NT2/D1 (cell line): Measurements from ENCODE around the gene PTPRN2.

Experiments
- DNase-seq: peaks from one replicate; pipeline ENCODE4 v3.0.0-alpha.2; 2011; ENCODE audit warnings: low read depth, low spot score
- H3K27me3 ChIP-seq: 2 replicates; pipeline ENCODE4 v1.6.0; 2011; ENCODE audit warnings: mild to moderate bottlenecking; ENCODE audit not compliant: insufficient read length, insufficient read depth
- H3K36me3 ChIP-seq: 2 replicates; pipeline ENCODE4 v1.6.1; 2011; ENCODE audit warnings: mild to moderate bottlenecking, low read length, mixed read lengths; ENCODE audit not compliant: insufficient read depth, insufficient read length
- H3K4me1 ChIP-seq: 2 replicates; pipeline ENCODE4 v1.5.1; 2011; ENCODE audit not compliant: insufficient read depth, insufficient read length
- H3K4me3 ChIP-seq: 2 replicates; pipeline ENCODE4 v1.5.1; 2011; ENCODE audit warnings: low read depth; ENCODE audit not compliant: insufficient read length
- H3K9ac ChIP-seq: 2 replicates; pipeline ENCODE4 v1.6.0; 2011; ENCODE audit warnings: low read depth; ENCODE audit not compliant: insufficient read length
- H3K9me3 ChIP-seq: 2 replicates; pipeline ENCODE4 v1.5.1; 2011; ENCODE audit warnings: mild to moderate bottlenecking, low read length; ENCODE audit not compliant: insufficient read depth
- SUZ12 ChIP-seq: IDR thresholded peaks from 2 replicates; pipeline ENCODE4 v1.6.1; 2011; ENCODE audit not compliant: insufficient read length, insufficient read depth; ENCODE audit errors: extremely low read depth
- YY1 ChIP-seq: IDR thresholded peaks from 2 replicates; pipeline ENCODE4 v1.6.1; 2011; ENCODE audit not compliant: insufficient read length, insufficient read depth
- ZNF274 ChIP-seq: IDR thresholded peaks from 2 replicates; pipeline ENCODE4 v1.6.1; 2011; ENCODE audit warnings: mild to moderate bottlenecking, low read depth, low read length

The PTPRN2 gene

GRCh38 chr7:158056761-158057160 is 530.9 kb downstream of the PTPRN2 start:
- peaks cover 9% of the 10 kb centered on the region; the same call in 1 of the 2 replicates for H3K9me3 ChIP-seq
- no peaks in the 10 kb centered on the region for H3K27me3 ChIP-seq

DNA sequence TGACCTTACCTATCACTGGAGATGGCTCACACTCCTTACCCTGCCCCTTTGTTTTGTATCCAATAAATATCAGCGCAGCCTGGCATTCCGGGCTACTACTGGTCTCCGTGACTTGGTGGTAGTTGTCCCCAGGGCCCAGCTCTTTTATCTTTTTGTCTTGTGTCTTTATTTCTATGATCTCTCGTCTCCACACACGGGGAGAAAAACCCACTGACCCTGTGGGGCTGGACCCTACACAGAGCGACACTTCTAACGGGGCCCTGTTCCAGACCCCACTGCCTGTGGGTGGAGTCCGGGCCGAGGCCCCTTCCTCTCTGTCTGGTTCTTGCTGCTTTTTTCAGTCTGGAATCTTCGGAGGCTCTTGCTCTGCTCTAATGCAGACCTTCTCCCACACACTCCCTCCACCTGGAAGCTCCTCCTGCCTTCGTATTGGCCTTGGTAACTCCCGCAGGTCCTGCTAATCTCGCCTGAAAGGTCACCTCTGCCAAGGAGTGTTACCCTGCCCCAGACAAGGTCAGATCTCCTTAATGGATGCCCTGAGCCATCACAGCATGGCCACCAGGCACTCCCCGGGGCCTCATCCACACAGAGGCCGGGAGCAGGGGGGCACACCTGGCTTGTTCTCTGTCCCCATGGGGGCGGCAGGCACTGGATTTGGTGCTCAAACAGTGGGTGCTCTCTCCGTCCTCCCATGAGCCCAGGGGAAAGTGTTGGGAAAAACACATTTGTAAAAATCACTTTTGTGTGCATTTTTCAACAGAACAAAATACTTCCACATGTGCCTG is 531.7 kb downstream of the PTPRN2 start:
- no peak for DNase-seq
- TF ChIP-seq SUZ12 (no peak), YY1 (no peak), ZNF274 (no peak)
- Histone ChIP-seq H3K4me1 (peaks cover 2% of the 10 kb centered on the region), H3K9me3 (0 out of 2 replicates have a peak, but pooled peaks cover 1% of the 10 kb centered on the region), H3K36me3 (no peaks in the 10 kb centered on the region), H3K4me3 (no peak overlapping the region), H3K27me3 (no peaks in the 10 kb centered on the region), H3K9ac (no peak overlapping the region)

More at GRCh38 chr7:158056761-158057160, 530.9 kb downstream of the PTPRN2 start:
- no peak for TF ChIP-seq SUZ12
- TF ChIP-seq ZNF274, result no peak
- no peak for TF ChIP-seq YY1
- no peak for DNase-seq
- Histone ChIP-seq H3K9ac (no peak overlapping the region), H3K4me1 (peaks cover 2% of the 10 kb centered on the region), H3K4me3 (no peak overlapping the region), H3K36me3 (no peaks in the 10 kb centered on the region)

DNA sequence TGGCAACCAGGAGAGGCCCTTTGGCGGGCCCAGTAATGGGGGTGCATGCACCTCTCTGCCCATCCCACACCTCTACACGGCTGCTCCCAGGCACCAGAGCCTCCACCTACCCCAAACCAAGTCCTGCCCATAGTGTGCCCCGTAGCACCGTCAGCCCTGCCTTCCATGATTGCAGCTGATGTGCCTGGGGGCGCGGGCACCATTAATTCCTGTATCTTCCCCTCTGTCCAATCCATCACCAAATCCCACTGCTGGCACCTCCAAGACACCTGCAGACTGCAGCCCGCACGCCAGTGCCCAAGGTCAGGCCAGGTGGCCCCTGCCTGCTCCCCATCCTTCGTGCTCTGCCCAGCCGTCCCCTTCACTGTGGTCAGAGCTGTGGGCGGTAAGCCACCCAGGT is 533.0 kb downstream of the PTPRN2 start:
- H3K4me3 ChIP-seq, result no peak overlapping the region
- H3K9ac ChIP-seq, result no peak overlapping the region
- peaks cover 2% of the 10 kb centered on the region for H3K4me1 ChIP-seq
- TF ChIP-seq ZNF274 (no peak), SUZ12 (no peak), YY1 (no peak)
- DNase-seq, result no peak
- H3K27me3 ChIP-seq, result no peaks in the 10 kb centered on the region
- no peaks in the 10 kb centered on the region for H3K36me3 ChIP-seq
- H3K9me3 ChIP-seq, result no peaks in the 10 kb centered on the region

GRCh38 chr7:158054081-158054480 is 533.5 kb downstream of the PTPRN2 start:
- H3K36me3 ChIP-seq, result no peaks in the 10 kb centered on the region
- H3K4me1 ChIP-seq, result peaks cover 2% of the 10 kb centered on the region
- H3K4me3 ChIP-seq, result no peak overlapping the region
- H3K9ac ChIP-seq, result no peak overlapping the region
- H3K27me3 ChIP-seq, result no peaks in the 10 kb centered on the region
- TF ChIP-seq ZNF274 (no peak), SUZ12 (no peak), YY1 (no peak)
- DNase-seq, result no peak
- no peaks in the 10 kb centered on the region for H3K9me3 ChIP-seq

- no peak for TF ChIP-seq ZNF274
- H3K9me3 ChIP-seq, result no peaks in the 10 kb centered on the region
- H3K9ac ChIP-seq, result no peak overlapping the region
- H3K27me3 ChIP-seq, result no peaks in the 10 kb centered on the region
- no peak overlapping the region for H3K4me3 ChIP-seq
- no peaks in the 10 kb centered on the region for H3K36me3 ChIP-seq
- no peak for DNase-seq
- peaks cover 2% of the 10 kb centered on the region for H3K4me1 ChIP-seq
Observed at GRCh38 chr7:158053183-158053915, 534.3 kb downstream of the PTPRN2 start.

DNA sequence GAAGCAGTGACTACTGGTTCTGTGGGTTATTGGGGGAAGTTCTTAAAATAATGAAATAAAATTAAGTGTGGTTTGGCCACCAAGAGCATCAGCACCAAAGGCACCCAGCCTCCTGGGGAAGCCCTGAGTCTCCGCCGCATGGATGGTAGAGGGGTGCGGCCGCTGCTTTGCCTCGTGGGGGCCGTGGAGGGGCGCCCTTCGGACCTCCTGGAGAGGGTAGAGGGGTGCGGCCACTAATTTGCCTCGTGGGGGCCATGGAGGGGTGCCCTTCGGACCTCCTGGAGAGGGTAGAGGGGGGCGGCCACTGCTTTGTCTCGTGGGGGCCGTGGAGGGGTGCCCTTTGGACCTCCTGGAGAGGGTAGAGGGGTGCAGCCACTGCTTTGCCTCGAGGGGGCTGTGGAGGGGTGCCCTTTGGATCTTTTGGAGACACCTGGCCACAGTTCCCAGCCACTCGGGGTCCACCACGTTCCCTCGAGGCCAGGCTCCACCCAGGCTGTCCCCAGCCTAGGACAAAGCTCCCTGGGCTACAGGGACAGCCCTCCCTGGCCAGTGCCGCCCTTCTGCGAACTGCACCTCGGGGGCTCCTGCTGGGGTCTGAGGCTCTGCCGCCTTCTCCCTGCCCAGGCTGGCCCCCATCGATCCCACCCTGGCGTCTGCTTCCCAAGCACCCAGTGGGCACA is 535.1 kb downstream of the PTPRN2 start:
- H3K4me3 ChIP-seq, result no peak overlapping the region
- H3K9ac ChIP-seq, result no peak overlapping the region
- H3K27me3 ChIP-seq, result no peaks in the 10 kb centered on the region
- no peaks in the 10 kb centered on the region for H3K36me3 ChIP-seq
- no peaks in the 10 kb centered on the region for H3K9me3 ChIP-seq
- TF ChIP-seq YY1 (no peak), ZNF274 (no peak), SUZ12 (no peak)
- DNase-seq, result no peak
- H3K4me1 ChIP-seq, result peaks cover 2% of the 10 kb centered on the region

GRCh38 chr7:158051776-158052175 is 535.8 kb downstream of the PTPRN2 start:
- no peak for TF ChIP-seq ZNF274
- TF ChIP-seq SUZ12, result no peak
- no peak for TF ChIP-seq YY1
- H3K36me3 ChIP-seq, result no peaks in the 10 kb centered on the region
- H3K4me1 ChIP-seq, result peaks cover 3% of the 10 kb centered on the region
- no peak overlapping the region for H3K4me3 ChIP-seq
- no peaks in the 10 kb centered on the region for H3K9me3 ChIP-seq
- H3K9ac ChIP-seq, result no peak overlapping the region
- DNase-seq, result no peak
- no peaks in the 10 kb centered on the region for H3K27me3 ChIP-seq
